SK-N-MC (cell line): ENCODE measurements around the gene RASAL1.

Experiments
- EZH2 ChIP-seq: fragments of 200-600 bp; sonication (generic); IDR thresholded peaks from one replicate; pipeline ENCODE4 v1.6.1; 2017; ENCODE audit warnings: antibody characterized with exemption
- FOXP2 ChIP-seq: optimal IDR thresholded peaks from 2 replicates; pipeline ENCODE3; 2011; ENCODE audit warnings: mild to moderate bottlenecking, moderate library complexity; ENCODE audit not compliant: insufficient read depth; ENCODE audit errors: extremely low read length, control extremely low read depth
- POLR2AphosphoS5 ChIP-seq: IDR thresholded peaks from 2 replicates; pipeline ENCODE4 v1.6.1; 2012; ENCODE audit warnings: mild to moderate bottlenecking, low read depth, low read length, borderline replicate concordance

DNA sequence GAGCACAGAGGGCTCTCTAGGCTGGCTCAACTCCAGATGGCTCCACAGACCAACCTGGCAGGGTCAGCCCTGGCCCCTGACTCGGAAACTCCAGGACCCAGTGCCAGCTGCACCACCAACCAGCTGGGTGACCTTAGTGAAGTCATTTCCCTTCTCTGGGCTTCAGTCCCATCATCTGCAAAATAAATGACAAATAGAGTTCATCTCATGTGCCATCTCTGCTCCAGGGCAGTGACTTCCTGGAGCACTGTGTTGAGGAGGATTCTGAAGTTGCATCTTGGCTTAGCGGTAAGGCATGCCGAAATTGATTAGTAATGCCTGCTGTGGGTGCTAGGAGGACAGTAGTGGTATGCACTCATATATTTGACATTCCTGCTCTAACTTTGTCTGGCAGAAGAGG is 47.5 kb downstream of the RASAL1 start:
- no peak for TF ChIP-seq POLR2AphosphoS5
- no peak for TF ChIP-seq EZH2
- no peak for TF ChIP-seq FOXP2
